GM18868 (cell line): ENCODE data around the gene DLEC1.
A peak's percentile ranks its signal among the peaks of the same experiment; 100 is the strongest.
"Not testable (repeated sequence)": the region's sequence is repeated elsewhere in the genome, so short reads cannot be mapped to it uniquely, and the experiment has no call there.

Experiments used
- ATAC-seq: cut with Tn5 transposase; IDR thresholded peaks from one replicate; pipeline ENCODE4 v1.9.1; 2021; ENCODE audit warnings: mild to moderate bottlenecking, moderate library complexity; ENCODE audit not compliant: unreplicated experiment

Gene DLEC1

GRCh38 chr3:38152609-38153008 is 113.6 kb downstream of the DLEC1 start:
- ATAC-seq = no peak

- no peak for ATAC-seq
Observed at GRCh38 chr3:38153221-38153620, 114.2 kb downstream of the DLEC1 start.

- no peak for ATAC-seq
Observed at GRCh38 chr3:38154033-38154494, 115.1 kb downstream of the DLEC1 start.

- peak; percentile 39 for ATAC-seq
Observed at GRCh38 chr3:38154625-38155255, 115.7 kb downstream of the DLEC1 start.

GRCh38 chr3:38155825-38156224 is 116.8 kb downstream of the DLEC1 start:
- no peak for ATAC-seq

GRCh38 chr3:38157117-38157516 is 118.1 kb downstream of the DLEC1 start:
- ATAC-seq = no peak

GRCh38 chr3:38157595-38157994 is 118.6 kb downstream of the DLEC1 start:
- no peak for ATAC-seq

- no peak for ATAC-seq
Observed at GRCh38 chr3:38158472-38158871, 119.5 kb downstream of the DLEC1 start.

- not testable (repeated sequence) for ATAC-seq
Observed at GRCh38 chr3:38160704-38161103, 121.7 kb downstream of the DLEC1 start.

- ATAC-seq = no peak
Observed at GRCh38 chr3:38163117-38163840, 124.3 kb downstream of the DLEC1 start.

- ATAC-seq = no peak
Observed at GRCh38 chr3:38163841-38164642, 125.0 kb downstream of the DLEC1 start.

GRCh38 chr3:38164643-38164951 is 125.6 kb downstream of the DLEC1 start:
- no peak for ATAC-seq

- peak; percentile 88 for ATAC-seq
Observed at GRCh38 chr3:38164952-38165721, 126.1 kb downstream of the DLEC1 start, which contains the start of gene OXSR1. TSS of gene OXSR1 (plus strand) at chr3:38165537. CDS start at chr3:38165877, 340 bp downstream.

GRCh38 chr3:38165722-38166387 is 126.8 kb downstream of the DLEC1 start:
- peak; percentile 5 for ATAC-seq

- no peak for ATAC-seq
Observed at GRCh38 chr3:38167591-38167990, 128.6 kb downstream of the DLEC1 start.

GRCh38 chr3:38168151-38169026 is 129.4 kb downstream of the DLEC1 start:
- ATAC-seq = no peak

- ATAC-seq = no peak
Observed at GRCh38 chr3:38169027-38169317, 130.0 kb downstream of the DLEC1 start.

GRCh38 chr3:38170722-38171121 is 131.7 kb downstream of the DLEC1 start:
- ATAC-seq = no peak

- no peak for ATAC-seq
Observed at GRCh38 chr3:38171622-38172021, 132.6 kb downstream of the DLEC1 start.
